ENCODE data around the gene PXT1. TPM values are rescaled to one million over a fixed set of nuclear protein-coding genes. Genes with fewer than 3 reads are reported as not detected.

PXT1 gene
- total and polyA plus RNA-seq, 9 of the 15 experiments (the other 6 are each of a cell fraction or from before 2014, with no cell fraction given), result 0.09 to 0.11 (median 0.10) TPM; not detected in 5

- TF ChIP-seq ZNF280A (IDR thresholded peaks at IDR 0.05; ENCODE audit: low read depth, partially characterized antibody) (no peak), GTF2A2 (tag; IDR thresholded peaks at IDR 0.05) (no peak), ZNF699 (CRISPR knock-in tag; IDR thresholded peaks at IDR 0.05; ENCODE audit: insufficient replicate concordance) (no peak), HCFC1 (IDR thresholded peaks at IDR 0.05; ENCODE audit: low read depth, low read length) (peak; percentile 59), ETV5 (CRISPR knock-in tag; IDR thresholded peaks at IDR 0.05; ENCODE audit: low read depth) (0 out of 2 replicates have a peak, but pooled peaks have one; percentile 64), BACH1 (tag; IDR thresholded peaks at IDR 0.05) (peak; percentile 21; the same call in 1 of the 2 replicates), POU5F1 (IDR thresholded peaks at IDR 0.05; ENCODE audit: borderline replicate concordance, low read depth, low read length, partially characterized antibody) (no peak), MEF2D (tag; conservative IDR thresholded peaks at IDR 0.05; ENCODE audit: low read depth) (no peak), ZNF668 (CRISPR knock-in tag; IDR thresholded peaks at IDR 0.05) (no peak), STAT5A (IDR thresholded peaks at IDR 0.05; ENCODE audit: borderline replicate concordance, low read length) (no peak), MEF2A (IDR thresholded peaks at IDR 0.05; ENCODE audit: control insufficient read depth, low read depth, low read length) (no peak), TEAD4 (IDR thresholded peaks at IDR 0.05; ENCODE audit: low read length) (peak; percentile 52; the same call in 1 of the 2 replicates), TEAD4 (CRISPR knock-in tag; IDR thresholded peaks at IDR 0.05; ENCODE audit: borderline replicate concordance) (no peak), KLF6 (CRISPR knock-in tag; IDR thresholded peaks at IDR 0.05; ENCODE audit: borderline replicate concordance) (no peak), ZNF24 (IDR thresholded peaks at IDR 0.05) (no peak; the same call in 1 of the 2 replicates), ELF4 (CRISPR knock-in tag; IDR thresholded peaks at IDR 0.05) (no peak), POLR3G (IDR thresholded peaks at IDR 0.05; ENCODE audit: extremely low read depth, insufficient read length, insufficient replicate concordance) (no peak), CBX5 (IDR thresholded peaks at IDR 0.05; ENCODE audit: borderline replicate concordance, low read depth) (no peak), TEAD1 (CRISPR knock-in tag; IDR thresholded peaks at IDR 0.05) (peak; percentile 55 to 95; a peak in 3 of 4 replicates), NKRF (IDR thresholded peaks at IDR 0.05; ENCODE audit: borderline replicate concordance) (no peak), E2F5 (CRISPR knock-in tag; IDR thresholded peaks at IDR 0.05) (0 out of 2 replicates have a peak, but pooled peaks have one; percentile 57)
These were observed 19.4 kb downstream of the PXT1 start (continued) for GRCh38 chr6:36423101-36423824.
